ENCODE results near the gene MMP17.

DNA sequence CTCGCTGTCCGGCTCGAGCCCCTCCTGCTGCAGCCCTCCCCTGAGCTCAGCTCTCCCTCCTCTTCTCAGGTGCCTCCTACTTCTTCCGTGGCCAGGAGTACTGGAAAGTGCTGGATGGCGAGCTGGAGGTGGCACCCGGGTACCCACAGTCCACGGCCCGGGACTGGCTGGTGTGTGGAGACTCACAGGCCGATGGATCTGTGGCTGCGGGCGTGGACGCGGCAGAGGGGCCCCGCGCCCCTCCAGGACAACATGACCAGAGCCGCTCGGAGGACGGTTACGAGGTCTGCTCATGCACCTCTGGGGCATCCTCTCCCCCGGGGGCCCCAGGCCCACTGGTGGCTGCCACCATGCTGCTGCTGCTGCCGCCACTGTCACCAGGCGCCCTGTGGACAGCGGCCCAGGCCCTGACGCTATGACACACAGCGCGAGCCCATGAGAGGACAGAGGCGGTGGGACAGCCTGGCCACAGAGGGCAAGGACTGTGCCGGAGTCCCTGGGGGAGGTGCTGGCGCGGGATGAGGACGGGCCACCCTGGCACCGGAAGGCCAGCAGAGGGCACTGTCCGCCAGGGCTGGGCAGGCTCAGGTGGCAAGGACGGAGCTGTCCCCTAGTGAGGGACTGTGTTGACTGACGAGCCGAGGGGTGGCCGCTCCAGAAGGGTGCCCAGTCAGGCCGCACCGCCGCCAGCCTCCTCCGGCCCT, 22.8 kb downstream of the MMP17 start:
- TF ChIP-seq, protein P1, sequence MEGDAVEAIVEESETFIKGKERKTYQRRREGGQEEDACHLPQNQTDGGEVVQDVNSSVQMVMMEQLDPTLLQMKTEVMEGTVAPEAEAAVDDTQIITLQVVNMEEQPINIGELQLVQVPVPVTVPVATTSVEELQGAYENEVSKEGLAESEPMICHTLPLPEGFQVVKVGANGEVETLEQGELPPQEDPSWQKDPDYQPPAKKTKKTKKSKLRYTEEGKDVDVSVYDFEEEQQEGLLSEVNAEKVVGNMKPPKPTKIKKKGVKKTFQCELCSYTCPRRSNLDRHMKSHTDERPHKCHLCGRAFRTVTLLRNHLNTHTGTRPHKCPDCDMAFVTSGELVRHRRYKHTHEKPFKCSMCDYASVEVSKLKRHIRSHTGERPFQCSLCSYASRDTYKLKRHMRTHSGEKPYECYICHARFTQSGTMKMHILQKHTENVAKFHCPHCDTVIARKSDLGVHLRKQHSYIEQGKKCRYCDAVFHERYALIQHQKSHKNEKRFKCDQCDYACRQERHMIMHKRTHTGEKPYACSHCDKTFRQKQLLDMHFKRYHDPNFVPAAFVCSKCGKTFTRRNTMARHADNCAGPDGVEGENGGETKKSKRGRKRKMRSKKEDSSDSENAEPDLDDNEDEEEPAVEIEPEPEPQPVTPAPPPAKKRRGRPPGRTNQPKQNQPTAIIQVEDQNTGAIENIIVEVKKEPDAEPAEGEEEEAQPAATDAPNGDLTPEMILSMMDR (IDR thresholded peaks at IDR 0.05), result peak; percentile 55 to 77 (median 64)
- no peak for TF ChIP-seq POLR2A (IDR thresholded peaks at IDR 0.05)
- no peak for TF ChIP-seq POLR2AphosphoS5 (IDR thresholded peaks at IDR 0.05)
